ENCODE measurements around the gene WIPF3.
"Not testable (repeated sequence)": the region's sequence is repeated elsewhere in the genome, so short reads cannot be mapped to it uniquely, and the experiment has no call there.

The WIPF3 gene

DNA sequence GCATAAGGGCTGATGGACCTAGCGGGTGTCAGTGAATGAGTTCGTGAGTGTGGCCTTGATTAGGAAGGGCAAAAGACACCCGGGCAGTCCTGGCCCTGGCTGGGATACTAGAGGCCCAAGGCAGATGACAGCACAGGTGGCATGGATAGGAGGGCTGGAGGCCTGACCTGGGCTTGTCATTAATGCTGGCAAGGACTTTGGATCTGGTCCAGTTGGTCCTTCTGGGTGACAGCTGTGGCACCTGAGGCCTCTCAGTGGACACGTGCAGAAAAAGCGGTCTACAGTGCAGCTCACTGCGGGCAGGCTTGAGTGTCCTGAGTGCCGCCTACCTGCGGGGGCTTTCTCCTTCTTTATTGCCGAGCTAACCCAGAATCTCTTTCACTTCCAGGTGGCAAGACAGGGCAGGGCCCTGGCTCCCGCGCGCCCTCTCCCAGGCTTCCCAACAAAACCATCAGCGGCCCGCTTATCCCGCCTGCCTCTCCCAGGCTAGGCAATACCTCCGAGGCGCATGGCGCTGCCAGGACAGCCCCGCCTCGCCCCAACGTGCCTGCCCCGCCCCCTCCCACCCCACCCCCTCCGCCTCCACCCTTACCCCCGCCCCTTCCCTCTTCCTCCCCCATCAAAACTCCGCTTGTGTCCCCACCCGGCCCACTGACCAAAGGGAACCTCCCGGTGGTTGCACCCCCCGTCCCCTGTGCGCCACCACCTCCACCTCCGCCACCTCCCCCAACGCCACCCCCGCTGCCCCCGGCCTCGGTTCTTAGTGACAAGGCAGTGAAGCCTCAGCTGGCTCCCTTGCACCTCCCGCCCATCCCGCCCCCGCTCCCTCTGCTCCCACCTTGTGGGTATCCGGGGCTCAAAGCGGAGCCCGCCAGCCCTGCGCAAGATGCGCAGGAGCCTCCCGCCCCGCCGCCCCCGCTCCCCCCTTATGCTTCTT is 77.4 kb downstream of the WIPF3 start:
- DNase-seq = no peak

DNA sequence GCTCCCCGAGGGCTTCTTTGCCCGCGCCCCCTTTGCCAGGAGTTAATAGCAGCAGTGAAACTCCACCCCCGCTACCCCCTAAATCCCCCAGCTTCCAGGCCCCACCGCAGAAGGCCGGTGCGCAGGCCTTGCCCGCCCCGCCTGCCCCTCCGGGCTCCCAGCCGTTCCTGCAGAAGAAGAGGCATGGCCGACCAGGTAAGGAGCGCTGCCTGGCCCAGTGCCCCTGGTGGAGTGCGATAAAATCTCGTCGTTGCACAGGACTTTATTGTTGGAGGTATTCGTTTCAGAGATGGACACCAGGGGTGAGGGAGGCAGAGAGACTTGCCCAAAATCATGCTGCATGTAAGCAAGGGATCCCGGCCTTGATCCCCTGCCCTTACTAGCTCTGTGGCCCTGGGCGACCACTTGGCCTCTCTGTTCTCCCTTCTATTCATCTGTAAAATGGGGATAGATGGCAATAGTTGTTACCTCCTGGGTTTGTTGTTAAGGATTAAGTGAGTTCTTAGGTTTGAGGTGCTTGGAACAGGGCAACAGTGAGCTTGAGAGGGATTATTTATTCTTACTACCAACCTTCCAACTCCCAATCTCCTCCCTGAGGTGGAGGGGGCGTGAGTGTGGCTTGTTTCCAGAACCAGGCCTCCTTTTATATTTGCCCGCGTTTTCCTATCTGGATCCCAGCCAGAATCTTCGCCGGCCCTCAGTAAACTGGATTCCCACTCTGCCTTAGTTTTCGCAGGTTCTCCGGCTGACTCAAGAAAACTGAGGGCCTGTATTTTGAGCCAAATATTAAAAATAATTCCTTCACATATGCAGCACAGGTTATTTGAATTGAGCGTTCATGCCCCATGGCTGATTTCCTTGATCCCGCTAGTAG is 78.3 kb downstream of the WIPF3 start:
- no peak for DNase-seq

DNA sequence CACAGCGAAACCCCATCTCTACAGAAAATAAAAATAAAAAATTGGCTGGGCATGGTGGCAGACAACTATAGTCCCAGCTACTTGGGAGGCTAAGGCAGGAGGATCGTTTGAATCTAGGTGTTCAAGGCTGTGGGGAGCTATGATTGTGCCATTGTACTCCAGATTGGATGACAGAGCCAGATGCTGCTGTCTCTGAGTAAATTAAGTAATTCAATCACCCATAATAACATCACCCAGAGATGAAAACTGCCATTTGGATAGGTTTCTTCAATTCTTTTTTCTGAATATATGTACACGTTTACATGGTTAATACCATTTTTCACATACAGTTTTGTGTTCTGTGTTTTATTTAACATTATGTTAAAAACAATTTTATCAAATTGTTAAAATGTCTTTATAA is 79.3 kb downstream of the WIPF3 start:
- no peak for DNase-seq

- DNase-seq = no peak
Measured at GRCh38 chr7:29886827-29887226, 80.5 kb downstream of the WIPF3 start.

DNA sequence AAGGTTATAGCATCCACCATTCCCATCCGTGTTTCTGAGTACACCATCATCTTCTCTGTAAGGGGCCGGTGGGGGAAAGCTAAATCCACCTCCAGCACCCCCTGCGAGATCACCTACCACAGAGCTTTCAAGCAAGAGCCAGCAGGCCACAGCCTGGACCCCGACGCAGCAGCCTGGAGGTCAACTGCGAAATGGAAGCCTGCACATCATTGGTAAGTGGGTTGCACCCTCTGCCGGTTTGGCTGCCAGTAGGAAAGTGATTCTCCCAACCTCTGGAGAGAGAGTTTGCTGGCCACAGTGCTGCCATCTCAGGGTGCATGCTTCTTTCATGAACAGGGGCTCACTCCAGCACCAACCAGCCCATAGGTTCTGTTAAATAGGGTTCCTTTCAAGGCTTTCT is 81.7 kb downstream of the WIPF3 start:
- DNase-seq = no peak

GRCh38 chr7:29889288-29889687 is 83.0 kb downstream of the WIPF3 start:
- DNase-seq = no peak

DNA sequence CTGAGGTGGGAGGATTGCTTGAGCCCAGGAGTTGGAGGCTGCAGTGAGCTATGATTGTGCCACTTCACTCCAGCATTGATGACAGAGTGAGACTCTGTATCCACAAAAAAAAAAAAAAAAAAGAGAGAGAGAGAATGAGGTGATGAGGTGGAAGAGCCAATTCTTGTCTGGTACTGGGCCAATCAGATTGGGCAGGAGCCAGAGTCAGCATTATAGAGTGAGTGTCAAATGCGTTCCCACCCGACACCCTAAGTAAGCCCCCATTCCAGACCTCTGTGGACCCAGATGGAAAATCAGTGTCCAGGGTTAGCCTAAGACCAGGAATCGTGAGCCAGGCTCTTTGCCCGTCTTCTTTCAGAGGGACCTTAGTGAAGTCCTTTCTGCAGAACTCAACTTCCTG is 83.9 kb downstream of the WIPF3 start:
- no peak for DNase-seq

DNA sequence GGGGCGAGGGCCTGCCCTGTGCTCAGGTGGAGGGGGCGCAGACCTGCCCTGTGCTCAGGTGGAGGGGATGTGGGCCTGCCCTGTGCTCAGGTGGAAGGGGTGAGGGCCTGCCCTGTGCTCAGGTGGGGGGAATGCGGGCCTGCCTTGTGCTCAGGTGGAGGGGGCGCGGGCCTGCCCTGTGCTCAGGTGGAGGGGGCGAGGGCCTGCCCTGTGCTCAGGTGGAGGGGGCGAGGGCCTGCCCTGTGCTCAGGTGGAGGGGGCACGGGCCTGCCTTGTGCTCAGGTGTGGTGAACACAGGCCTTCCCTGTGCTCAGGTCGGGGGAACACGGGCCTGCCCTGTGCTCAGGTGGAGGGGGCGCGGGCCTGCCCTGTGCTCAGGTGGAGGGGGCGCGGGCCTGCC is 84.5 kb downstream of the WIPF3 start:
- not testable (repeated sequence) for DNase-seq

GRCh38 chr7:29891766-29892165 is 85.5 kb downstream of the WIPF3 start:
- DNase-seq = no peak

- DNase-seq = no peak
Measured at GRCh38 chr7:29892231-29892630, 85.9 kb downstream of the WIPF3 start.

DNA sequence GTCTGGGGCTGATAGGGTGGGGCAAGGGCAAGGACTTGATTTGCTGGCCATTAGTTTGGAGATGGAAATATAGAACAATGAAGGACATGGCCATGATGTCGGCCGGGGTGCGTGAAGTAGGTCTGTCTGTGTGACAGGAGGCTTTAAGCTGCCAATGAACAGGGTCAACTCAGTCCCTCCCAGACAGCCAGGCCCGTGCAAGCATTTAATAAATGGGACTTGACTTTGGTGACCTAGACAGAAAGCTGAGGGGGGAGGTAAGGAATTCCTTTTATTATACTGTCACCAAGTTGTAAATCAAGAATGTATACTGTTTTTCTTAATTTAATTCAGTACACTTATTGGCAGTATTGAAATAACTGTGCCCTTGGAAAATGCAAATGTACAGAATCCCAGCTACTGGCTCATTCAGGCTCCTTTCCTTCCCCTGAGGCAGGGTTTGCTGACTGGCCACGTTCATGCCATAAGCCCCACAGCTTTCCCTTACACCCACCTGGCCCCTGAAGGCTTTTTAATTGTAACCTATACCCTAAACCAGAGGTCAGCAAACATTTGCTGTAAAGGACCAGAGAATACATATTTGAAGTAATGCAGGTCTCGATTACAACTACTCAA is 87.2 kb downstream of the WIPF3 start:
- DNase-seq = no peak

DNA sequence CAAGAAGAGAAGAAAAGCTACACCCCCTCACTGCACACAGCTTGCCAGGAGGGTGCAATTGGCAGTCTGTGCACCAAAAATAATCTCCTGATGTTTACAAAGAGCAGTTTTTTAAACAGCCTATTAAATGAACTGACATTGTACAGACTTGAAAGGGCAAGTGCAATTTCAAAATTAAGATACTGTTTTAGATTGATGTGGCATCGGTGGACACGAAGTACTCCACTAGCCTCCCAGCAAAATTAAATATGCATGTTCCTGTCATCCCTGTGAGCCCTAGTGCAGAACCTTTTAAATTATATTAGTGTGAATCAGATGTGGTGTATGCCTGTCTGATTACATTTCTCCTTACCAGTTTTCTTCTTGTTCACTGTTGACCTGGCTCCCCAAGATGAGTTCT is 87.9 kb downstream of the WIPF3 start:
- DNase-seq = no peak

DNA sequence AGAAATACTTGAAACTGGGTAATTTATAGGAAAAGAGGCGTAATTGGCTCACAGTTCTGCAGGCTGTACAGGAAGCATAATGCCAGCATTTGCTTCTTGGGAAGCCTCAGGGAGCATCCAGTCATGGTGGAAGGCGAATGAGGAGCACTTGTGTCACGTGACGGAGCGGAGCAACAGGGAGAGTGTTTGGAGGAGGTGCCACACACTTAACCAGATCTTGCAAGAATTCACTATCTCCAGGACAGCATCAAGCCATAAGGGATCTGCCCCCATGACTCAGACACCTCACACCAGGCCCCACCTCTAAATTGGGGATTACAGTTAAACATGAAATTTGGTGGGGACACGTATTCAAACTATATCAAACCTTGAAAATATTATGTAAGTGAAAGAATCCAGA is 89.3 kb downstream of the WIPF3 start:
- DNase-seq = no peak

GRCh38 chr7:29896685-29897411 is 90.5 kb downstream of the WIPF3 start:
- DNase-seq = no peak

DNA sequence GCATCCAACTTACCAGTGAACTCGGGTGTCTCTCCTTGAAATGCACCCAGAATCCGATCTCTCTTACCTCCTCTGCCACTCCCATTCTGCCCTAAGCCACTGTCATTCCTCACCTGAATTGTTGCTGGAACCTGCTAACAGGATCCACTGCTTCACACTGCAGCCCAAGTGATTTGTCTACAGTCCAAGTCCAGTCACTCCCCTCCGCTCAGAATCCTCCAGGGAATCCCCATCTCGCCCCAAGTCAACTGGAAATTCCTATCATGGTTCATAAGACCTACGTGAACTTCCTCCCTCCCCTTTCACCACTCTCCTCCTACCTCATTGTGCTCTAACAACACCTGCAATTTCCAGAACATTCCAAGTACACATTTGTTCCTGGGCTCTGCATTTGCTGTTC is 92.0 kb downstream of the WIPF3 start:
- DNase-seq = no peak

GRCh38 chr7:29900745-29901144 is 94.4 kb downstream of the WIPF3 start:
- DNase-seq = no peak

GRCh38 chr7:29906200-29907022 is 100.1 kb downstream of the WIPF3 start:
- no peak for DNase-seq

DNA sequence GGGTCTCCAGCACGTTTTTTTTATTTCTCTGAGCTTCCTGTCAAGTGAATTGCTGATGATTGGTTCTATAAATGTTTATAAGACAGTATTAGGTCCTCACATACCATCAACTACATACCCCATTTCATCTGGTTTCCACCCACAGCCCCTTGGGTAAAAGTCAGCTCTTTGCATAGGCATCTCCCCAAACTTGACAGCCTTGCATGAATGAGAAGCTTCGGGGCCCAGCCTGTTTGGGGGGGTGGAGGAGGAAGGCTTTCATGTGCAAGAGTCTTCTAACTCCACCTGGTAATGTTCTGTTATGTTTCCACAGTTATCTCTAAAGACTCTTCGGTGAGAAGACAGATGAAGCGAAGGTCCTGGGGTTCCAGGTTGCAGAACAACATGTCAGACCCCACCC is 107.9 kb downstream of the WIPF3 start:
- no peak for DNase-seq

DNA sequence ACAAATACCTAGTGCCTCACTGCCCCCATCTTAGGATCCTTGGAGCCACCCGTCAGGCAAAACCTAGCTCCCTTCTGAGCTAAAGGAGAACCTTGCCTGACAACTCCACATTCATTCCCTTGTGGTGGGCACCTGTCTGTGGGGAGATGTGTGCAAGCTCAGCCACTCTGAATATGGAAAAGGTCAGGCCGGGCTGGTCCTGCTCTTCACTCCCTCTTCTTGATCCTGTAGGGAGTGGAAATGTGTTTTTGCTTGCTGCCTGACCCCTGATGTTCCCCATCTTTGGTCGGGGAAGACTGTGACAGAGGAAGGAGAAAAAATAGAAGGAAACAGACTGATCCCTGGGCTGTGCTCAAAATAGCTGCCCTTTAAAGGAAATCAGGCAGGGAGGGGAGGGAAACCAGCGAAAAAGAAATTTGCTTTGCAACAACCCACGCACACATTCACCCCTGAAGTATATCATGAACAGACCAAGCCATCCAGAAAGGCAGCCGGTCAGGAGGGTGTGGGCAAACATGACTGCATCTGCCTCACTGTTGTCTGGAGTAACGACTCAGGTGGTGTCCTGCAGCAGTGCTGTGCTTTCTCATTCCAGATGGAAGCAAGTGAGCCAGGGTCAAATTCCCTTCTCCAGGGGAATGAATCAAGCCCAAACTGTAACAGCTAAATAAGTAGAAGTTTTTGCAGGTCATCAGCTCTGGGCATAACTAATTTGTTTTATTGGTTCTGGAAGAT is 109.3 kb downstream of the WIPF3 start:
- no peak for DNase-seq

GRCh38 chr7:29917641-29918040 is 111.3 kb downstream of the WIPF3 start:
- DNase-seq = no peak

GRCh38 chr7:29918850-29919249 is 112.5 kb downstream of the WIPF3 start:
- DNase-seq = no peak

All from central memory CD4-positive, alpha-beta T cell (primary cell).